ENCODE data around the gene ZMAT3.

DNA sequence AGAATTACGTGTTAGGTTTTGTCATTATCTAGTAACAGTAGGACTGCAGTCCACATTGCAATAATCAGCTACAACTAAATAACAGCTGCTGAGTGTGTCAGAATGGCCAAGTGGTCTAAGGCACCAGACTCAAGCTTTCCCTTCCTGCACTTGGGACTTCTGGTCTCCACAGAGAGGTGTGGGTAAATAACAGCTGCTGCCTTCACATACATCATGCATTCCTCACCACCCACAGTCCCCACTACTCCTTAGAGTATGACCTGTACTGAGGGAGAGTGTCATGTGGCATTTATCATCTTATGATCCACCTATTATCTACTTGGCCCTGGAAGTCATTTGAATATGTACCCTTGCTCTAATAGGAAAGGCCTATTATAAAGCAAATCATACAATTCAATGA lies 22.2 kb upstream of the ZMAT3 start:
- TF ChIP-seq GATA2 (IDR thresholded peaks at IDR 0.05; ENCODE audit: low read depth, low read length) = no peak
- TF ChIP-seq GATA3 (IDR thresholded peaks at IDR 0.05; ENCODE audit: low read depth, low read length) = no peak

Measured in SH-SY5Y (cell line).